Measurements from ENCODE around the gene CEP192. TPM values are rescaled to one million over a fixed set of nuclear protein-coding genes. Genes with fewer than 3 reads are reported as not detected.
A peak's percentile ranks its signal among the peaks of the same experiment; 100 is the strongest.

Gene CEP192
- total and polyA plus RNA-seq, 10 of the 15 experiments (the other 5 are each of a cell fraction or from before 2014, with no cell fraction given), result 15.4 to 58.2 (median 29.6) TPM

GRCh38 chr18:13137670-13138419 is 146.7 kb downstream of the CEP192 start (continued):
- TF ChIP-seq POU2F2 (IDR thresholded peaks at IDR 0.05; ENCODE audit: borderline replicate concordance, low read depth, low read length) (peak; percentile 71; the same call in 1 of the 3 replicates), JUND (IDR thresholded peaks at IDR 0.05; ENCODE audit: low read depth, low read length) (no peak), USF2 (IDR thresholded peaks at IDR 0.05; ENCODE audit: borderline replicate concordance, low read depth, low read length) (no peak), MXI1 (IDR thresholded peaks at IDR 0.05; ENCODE audit: low read depth, low read length) (0 out of 2 replicates have a peak, but pooled peaks have one; percentile 54), ZNF217 (IDR thresholded peaks at IDR 0.05) (no peak), ZNF24 (IDR thresholded peaks at IDR 0.05) (no peak), SMAD1 (IDR thresholded peaks at IDR 0.05; ENCODE audit: low read depth, partially characterized antibody) (no peak), PKNOX1 (IDR thresholded peaks at IDR 0.05) (no peak), BRCA1 (IDR thresholded peaks at IDR 0.05; ENCODE audit: low read depth, low read length) (no peak), CREM (IDR thresholded peaks at IDR 0.05; ENCODE audit: low read depth) (no peak), CTCF (IDR thresholded peaks at IDR 0.05 in 2 of 3, conservative IDR thresholded peaks at IDR 0.05 in 1 of 3; ENCODE audit: control insufficient read depth in 2 of 3, extremely low read depth in 1 of 3, insufficient read depth in 1 of 3, low read depth in 3 of 3, low read length in 3 of 3) (no peak), NFYB (IDR thresholded peaks at IDR 0.05; ENCODE audit: insufficient read depth, low read depth, low read length) (peak; percentile 89), MEF2A (IDR thresholded peaks at IDR 0.05; ENCODE audit: insufficient read depth, low read depth, low read length) (no peak), GABPA (IDR thresholded peaks at IDR 0.05; ENCODE audit: low read depth) (no peak), MLLT1 (IDR thresholded peaks at IDR 0.05) (no peak), NFXL1 (IDR thresholded peaks at IDR 0.05; ENCODE audit: borderline replicate concordance) (no peak), NBN (IDR thresholded peaks at IDR 0.05) (no peak), GATAD2B (conservative IDR thresholded peaks at IDR 0.05; ENCODE audit: low read depth) (no peak), IKZF2 (IDR thresholded peaks at IDR 0.05) (peak in 1 of 2 experiments; percentile 21; a peak in 1 of 4 replicates), NR2F1 (conservative IDR thresholded peaks at IDR 0.05) (peak; percentile 65)
